Measurements from ENCODE around the gene DLGAP4.

The DLGAP4 gene

DNA sequence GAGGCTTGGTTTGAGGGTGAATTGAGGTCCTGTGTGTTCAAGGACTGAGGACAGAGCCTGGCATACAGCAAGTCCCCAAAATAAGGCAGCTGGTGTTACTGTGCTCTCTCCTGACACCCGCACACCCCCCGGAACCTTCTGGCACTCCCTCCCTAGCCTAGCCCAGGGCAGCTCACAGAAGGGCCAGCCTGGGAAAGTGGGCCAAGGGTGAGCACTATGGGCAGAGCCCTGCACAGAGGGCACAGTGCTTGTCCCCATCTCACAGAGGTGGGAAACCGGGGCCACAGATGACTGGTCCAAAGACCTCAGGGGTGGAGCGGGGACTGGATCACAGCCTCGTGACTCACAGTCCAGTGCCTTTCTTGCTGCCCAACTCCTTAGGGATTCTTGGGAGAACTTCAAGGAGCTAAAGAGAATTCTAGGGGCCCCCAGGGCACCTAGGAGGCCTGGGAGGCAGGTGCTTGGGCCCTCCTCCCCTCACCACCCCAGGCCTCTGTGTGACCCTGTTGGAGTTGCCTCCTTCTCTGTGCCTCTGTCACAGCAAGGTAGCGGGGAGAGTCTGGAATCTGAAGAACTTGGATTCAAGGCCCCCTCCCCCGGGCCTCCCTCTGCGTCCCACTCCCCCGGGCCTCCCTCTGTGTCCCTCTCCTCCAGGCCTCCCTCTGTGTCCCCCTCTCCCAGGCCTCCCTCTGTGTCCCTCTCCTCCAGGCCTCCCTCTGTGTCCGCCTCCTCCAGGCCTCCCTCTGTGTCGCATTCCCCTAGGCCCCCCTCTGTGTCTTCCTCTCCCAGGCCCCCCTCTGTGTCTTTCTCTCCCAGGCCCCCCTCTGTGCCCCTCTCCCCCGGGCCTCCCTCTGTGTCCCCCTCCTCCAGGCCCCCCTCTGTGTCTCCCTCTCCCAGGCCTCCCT is 13.5 kb downstream of the DLGAP4 start:
- Histone ChIP-seq H3K9me3 (ENCODE audit: insufficient read depth, low read depth, low read length) (no peaks in the 10 kb centered on the region), H3K36me3 (ENCODE audit: insufficient read depth, low read length) (no peaks in the 10 kb centered on the region), H3K4me3 (ENCODE audit: low read length) (no peak overlapping the region), H3K27me3 (ENCODE audit: insufficient read depth, low read length) (no peaks in the 10 kb centered on the region), H3K27ac (ENCODE audit: low read depth, low read length) (no peak overlapping the region), H3K9ac (ENCODE audit: low read depth, low read length) (no peak overlapping the region), H3K4me1 (ENCODE audit: insufficient read depth, low read length) (no peaks in the 10 kb centered on the region)
- WGBS, result 70% methylated on average over 11 of the region's 12 CpGs

DNA sequence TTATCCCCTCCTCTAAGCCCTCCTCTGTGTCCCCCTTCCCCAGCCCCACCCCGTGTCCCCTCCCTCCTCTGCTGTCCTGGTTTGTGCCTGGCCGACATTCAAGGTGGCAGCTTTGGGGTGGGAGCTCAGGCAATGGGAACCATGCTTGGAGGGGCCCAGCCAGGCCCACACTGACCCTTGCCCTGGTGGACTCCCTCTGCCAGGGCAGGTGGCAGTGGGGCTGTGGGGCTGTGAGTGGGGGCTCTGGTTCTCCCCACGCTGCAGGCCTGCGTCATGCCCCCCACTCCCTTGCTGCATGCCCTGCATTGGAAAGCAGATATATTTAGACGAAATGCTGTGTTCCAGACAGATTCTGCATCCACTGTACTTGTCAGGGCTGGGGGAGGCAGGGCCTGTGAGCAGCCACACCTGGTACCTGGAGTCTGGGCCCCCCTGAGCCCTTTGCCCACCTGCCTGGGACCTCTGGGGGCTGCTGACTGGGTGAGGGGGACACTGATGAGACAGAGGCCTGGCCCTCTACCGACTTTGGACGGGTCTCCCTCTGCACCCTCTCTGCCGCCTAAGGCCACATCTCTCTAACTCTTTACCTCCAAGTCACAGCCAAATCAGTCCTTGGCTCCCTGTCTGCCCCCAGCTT is 14.2 kb downstream of the DLGAP4 start:
- 84% methylated on average over 8 of the region's 8 CpGs for WGBS
- Histone ChIP-seq H3K9ac (ENCODE audit: low read depth, low read length) (no peak overlapping the region), H3K4me1 (ENCODE audit: insufficient read depth, low read length) (no peaks in the 10 kb centered on the region), H3K36me3 (ENCODE audit: insufficient read depth, low read length) (no peaks in the 10 kb centered on the region), H3K27ac (ENCODE audit: low read depth, low read length) (no peak overlapping the region), H3K9me3 (ENCODE audit: insufficient read depth, low read depth, low read length) (no peaks in the 10 kb centered on the region), H3K4me3 (ENCODE audit: low read length) (no peak overlapping the region), H3K27me3 (ENCODE audit: insufficient read depth, low read length) (no peaks in the 10 kb centered on the region)

DNA sequence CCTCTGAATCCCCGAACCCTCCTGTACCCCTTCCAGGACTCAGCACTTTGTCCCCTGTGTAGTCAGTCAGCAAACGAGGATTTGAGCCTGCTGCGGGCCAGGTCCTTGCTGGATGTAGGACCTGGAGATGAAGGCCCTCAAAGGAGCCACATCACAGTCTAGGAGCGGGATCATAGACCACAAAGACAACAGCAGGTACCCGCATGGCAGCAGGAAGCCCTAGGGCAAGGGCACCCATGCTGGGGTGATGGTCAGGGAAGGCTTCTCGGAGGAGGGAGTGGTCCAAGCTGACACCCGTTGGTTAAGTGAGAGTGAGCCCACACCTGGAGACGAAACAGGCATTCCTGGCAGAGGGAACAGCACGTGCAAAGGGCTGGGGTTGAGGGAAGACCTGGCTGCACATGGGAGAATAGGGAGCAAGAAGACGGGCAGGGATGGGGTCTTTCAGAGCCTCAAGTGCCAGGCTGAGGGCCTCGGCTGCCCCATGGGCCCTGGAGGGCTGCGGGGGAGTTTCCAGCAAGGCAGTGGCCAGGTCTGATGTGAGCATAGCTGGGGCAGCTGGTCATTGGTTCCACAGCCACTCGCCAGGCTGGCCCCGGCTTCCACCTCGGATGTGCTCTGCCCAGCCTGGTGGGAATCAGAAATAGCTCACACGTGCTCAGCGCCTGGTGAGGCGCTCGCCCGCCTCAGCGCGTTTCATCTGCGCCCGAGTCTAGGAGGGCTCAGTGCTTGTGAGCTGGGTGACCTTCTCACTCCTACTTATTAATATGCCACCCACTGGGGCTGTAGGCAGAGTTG is 15.0 kb downstream of the DLGAP4 start:
- Histone ChIP-seq H3K4me3 (ENCODE audit: low read length) (no peak overlapping the region), H3K4me1 (ENCODE audit: insufficient read depth, low read length) (no peaks in the 10 kb centered on the region), H3K9ac (ENCODE audit: low read depth, low read length) (no peak overlapping the region), H3K36me3 (ENCODE audit: insufficient read depth, low read length) (no peaks in the 10 kb centered on the region), H3K9me3 (ENCODE audit: insufficient read depth, low read depth, low read length) (no peaks in the 10 kb centered on the region), H3K27ac (ENCODE audit: low read depth, low read length) (no peak overlapping the region), H3K27me3 (ENCODE audit: insufficient read depth, low read length) (no peaks in the 10 kb centered on the region)
- 92% methylated on average over 24 of the region's 24 CpGs for WGBS

DNA sequence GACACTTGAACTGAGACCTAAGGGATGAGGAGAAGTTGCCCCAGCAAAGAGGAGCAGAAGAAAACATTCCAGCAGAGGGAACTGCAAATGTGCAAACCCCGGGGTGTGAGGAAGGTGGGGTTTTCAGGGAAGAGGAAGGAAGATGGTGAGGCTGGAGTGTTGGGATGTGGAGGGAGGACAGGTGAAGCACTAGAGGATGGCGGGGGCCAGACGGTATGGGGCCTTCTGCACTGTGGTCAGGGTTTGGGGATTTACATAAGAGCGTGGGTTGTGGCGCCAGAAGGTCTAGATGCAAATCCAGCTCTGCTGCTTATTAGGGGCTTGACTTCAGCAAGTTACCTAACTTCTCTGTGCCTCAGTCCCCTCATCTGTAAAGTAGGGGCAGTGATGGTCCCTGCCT is 16.0 kb downstream of the DLGAP4 start:
- H3K9ac ChIP-seq (ENCODE audit: low read depth, low read length), result no peak overlapping the region
- H3K36me3 ChIP-seq (ENCODE audit: insufficient read depth, low read length), result no peaks in the 10 kb centered on the region
- no peak overlapping the region for H3K4me3 ChIP-seq (ENCODE audit: low read length)
- H3K27ac ChIP-seq (ENCODE audit: low read depth, low read length), result no peak overlapping the region
- H3K4me1 ChIP-seq (ENCODE audit: insufficient read depth, low read length), result no peaks in the 10 kb centered on the region
- WGBS, result 88% methylated on average over 5 of the region's 5 CpGs
- H3K27me3 ChIP-seq (ENCODE audit: insufficient read depth, low read length), result no peaks in the 10 kb centered on the region
- H3K9me3 ChIP-seq (ENCODE audit: insufficient read depth, low read depth, low read length), result peaks cover 2% of the 10 kb centered on the region; the same call in 1 of the 2 replicates

DNA sequence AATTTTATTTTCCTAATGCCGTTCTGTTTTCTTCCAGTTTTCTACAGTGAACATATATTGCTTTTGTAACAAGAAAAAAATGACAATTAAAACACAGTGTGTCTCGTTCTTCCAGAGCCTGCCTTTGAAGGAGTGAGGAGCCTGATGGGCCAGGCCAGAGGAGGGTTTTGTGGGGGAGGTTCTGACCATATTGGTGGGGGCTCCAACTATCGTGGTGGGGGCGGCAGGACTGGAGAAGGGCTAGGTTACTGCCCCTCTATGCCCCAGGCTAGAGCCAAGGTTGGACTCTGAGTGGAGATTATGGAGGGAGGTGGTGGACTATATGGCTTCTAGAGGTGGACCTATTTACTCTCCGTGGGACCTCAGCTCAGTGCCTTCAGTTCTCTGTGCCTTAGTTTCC is 24.0 kb downstream of the DLGAP4 start:
- WGBS, result 92% methylated on average over 5 of the region's 5 CpGs
- Histone ChIP-seq H3K9me3 (ENCODE audit: insufficient read depth, low read depth, low read length) (peaks cover 2% of the 10 kb centered on the region; the same call in 1 of the 2 replicates), H3K27me3 (ENCODE audit: insufficient read depth, low read length) (peaks cover 32% of the 10 kb centered on the region), H3K36me3 (ENCODE audit: insufficient read depth, low read length) (no peaks in the 10 kb centered on the region), H3K9ac (ENCODE audit: low read depth, low read length) (no peak overlapping the region), H3K4me1 (ENCODE audit: insufficient read depth, low read length) (peaks cover 19% of the 10 kb centered on the region; the same call in 1 of the 2 replicates), H3K4me3 (ENCODE audit: low read length) (no peak overlapping the region), H3K27ac (ENCODE audit: low read depth, low read length) (no peak overlapping the region)

DNA sequence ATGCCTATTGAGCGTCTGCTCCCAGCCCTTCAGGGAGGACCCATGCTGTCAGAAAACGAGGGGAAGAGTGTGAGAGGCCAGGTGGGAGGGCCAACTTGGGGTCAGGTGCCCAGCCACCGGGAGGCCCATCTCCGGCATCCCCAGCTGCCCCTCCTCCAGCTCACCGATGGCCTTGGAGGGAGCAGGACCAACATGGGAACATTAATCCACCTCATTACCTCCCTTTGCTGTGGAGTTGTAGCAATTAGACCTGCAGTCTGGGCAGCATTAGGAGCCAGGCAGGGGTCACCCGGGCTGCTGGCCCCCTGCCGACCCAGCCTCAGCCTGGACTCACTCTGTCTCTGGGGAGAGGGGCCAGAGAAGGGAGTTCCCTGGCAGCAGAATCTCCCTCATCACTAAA is 25.1 kb downstream of the DLGAP4 start:
- H3K9ac ChIP-seq (ENCODE audit: low read depth, low read length), result no peak overlapping the region

DNA sequence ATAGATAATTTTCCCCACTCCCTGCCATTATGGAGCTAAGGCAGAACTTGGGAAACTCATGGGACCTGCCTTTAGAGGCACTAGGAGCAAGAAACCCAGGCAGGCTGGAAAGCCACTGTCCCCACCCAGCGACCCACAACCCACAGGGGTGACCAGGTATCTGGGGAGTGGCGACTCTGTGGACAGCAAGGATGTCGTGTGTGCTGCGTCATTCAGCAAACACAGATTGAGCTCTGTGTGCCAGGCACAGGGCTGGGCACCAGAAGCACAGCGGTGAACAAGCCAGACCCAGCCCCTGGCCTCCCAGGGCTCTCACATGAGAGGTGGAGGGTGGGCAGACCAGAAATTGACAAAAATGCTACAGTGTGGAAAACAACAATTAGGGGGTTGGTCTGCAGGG is 27.7 kb downstream of the DLGAP4 start:
- H3K9me3 ChIP-seq (ENCODE audit: insufficient read depth, low read depth, low read length), result no peaks in the 10 kb centered on the region
- H3K27me3 ChIP-seq (ENCODE audit: insufficient read depth, low read length), result peaks cover 32% of the 10 kb centered on the region
- WGBS, result 92% methylated on average over 5 of the region's 5 CpGs

More for the DNA sequence above, 25.1 kb downstream of the DLGAP4 start:
- WGBS, result 44% methylated on average over 7 of the region's 7 CpGs
- Histone ChIP-seq H3K4me3 (ENCODE audit: low read length) (no peak overlapping the region), H3K4me1 (ENCODE audit: insufficient read depth, low read length) (peaks cover 19% of the 10 kb centered on the region; the same call in 1 of the 2 replicates), H3K27me3 (ENCODE audit: insufficient read depth, low read length) (peaks cover 32% of the 10 kb centered on the region), H3K9me3 (ENCODE audit: insufficient read depth, low read depth, low read length) (peaks cover 2% of the 10 kb centered on the region; the same call in 1 of the 2 replicates), H3K27ac (ENCODE audit: low read depth, low read length) (no peak overlapping the region), H3K36me3 (ENCODE audit: insufficient read depth, low read length) (no peaks in the 10 kb centered on the region)

DNA sequence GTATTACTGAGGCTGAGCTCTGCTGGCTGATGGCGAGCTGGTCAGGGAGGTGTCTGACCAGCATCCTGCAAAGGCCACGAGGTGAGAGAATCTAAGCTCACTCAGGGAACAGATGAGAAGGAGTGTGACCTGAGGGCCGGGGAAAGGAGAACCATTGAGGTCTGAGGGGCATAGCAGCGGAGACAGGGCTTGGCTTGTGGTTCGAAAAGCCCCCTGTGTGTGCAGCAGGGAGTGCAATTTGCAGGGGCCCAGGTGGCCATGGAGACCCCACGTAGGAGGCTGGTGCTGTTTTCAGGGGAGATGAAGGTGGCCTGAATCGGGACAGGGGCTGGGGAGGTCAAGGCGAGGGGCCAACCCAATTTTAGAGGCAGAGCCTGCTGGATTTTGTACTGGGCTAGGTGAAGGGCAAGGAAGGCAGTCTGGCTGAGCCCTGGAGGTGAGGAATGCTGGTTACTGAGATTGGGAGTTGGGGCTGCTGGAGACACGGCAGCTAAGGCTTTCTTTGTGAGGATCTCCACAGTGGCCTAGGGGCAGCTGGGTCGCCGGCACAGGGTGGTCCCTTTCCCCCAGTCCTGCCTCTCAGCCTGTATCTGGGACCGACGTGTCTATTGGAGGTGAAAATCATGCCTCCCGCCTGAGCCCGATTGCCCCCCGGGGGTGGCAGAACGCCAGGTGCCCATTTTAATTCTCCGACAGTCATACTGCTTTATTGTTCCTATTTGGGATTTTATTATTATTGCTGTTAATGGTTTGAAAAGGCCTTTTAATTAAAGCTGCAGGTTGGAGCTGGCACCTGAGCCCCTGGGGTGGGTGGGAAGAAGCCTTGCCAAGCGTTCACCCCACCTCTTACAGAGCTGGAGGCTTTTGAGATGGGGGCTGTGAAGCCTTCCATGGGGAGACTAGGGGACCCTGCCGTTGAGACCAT is 28.4 kb downstream of the DLGAP4 start:
- Histone ChIP-seq H3K27me3 (ENCODE audit: insufficient read depth, low read length) (peaks cover 32% of the 10 kb centered on the region), H3K9ac (ENCODE audit: low read depth, low read length) (no peak overlapping the region), H3K27ac (ENCODE audit: low read depth, low read length) (no peak overlapping the region), H3K4me3 (ENCODE audit: low read length) (no peak overlapping the region), H3K4me1 (ENCODE audit: insufficient read depth, low read length) (peaks cover 19% of the 10 kb centered on the region; the same call in 1 of the 2 replicates), H3K36me3 (ENCODE audit: insufficient read depth, low read length) (no peaks in the 10 kb centered on the region), H3K9me3 (ENCODE audit: insufficient read depth, low read depth, low read length) (no peaks in the 10 kb centered on the region)
- WGBS, result 78% methylated on average over 20 of the region's 20 CpGs

More for the DNA sequence above, 27.7 kb downstream of the DLGAP4 start:
- Histone ChIP-seq H3K27ac (ENCODE audit: low read depth, low read length) (no peak overlapping the region), H3K36me3 (ENCODE audit: insufficient read depth, low read length) (no peaks in the 10 kb centered on the region), H3K9ac (ENCODE audit: low read depth, low read length) (no peak overlapping the region), H3K4me3 (ENCODE audit: low read length) (no peak overlapping the region), H3K4me1 (ENCODE audit: insufficient read depth, low read length) (peaks cover 19% of the 10 kb centered on the region; the same call in 1 of the 2 replicates)

DNA sequence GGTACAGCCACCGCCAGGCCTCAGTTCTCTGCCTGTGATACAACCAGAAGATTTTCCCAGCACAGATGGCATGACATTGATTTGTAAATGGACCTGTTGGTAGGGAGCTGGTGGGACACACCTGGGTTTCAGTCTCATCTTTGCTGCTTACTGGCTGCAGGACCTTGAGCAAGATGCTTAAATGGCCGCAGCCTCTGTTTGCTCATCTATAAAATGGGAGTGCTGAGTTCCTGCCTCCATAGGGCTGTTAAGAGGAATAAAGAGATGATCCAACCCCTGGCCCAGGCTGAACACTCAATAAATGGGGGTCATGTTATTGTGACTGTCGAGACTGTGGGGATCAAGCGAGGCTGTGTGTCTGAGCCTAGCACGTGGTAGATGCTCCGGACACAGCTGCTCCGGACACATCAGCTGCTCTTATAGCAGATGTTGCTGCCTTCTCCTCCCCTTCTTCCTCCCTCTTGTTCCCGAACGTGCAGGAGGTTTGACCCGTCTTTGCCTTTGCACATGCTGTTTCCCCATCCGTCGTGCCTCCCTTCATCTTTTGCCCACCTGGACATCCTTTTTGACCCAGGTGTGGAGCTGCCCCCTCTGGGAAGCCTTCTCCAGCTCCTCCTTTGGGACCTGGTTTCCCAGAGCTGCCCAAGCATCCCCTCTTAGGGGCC is 29.2 kb downstream of the DLGAP4 start:
- no peaks in the 10 kb centered on the region for H3K36me3 ChIP-seq (ENCODE audit: insufficient read depth, low read length)

DNA sequence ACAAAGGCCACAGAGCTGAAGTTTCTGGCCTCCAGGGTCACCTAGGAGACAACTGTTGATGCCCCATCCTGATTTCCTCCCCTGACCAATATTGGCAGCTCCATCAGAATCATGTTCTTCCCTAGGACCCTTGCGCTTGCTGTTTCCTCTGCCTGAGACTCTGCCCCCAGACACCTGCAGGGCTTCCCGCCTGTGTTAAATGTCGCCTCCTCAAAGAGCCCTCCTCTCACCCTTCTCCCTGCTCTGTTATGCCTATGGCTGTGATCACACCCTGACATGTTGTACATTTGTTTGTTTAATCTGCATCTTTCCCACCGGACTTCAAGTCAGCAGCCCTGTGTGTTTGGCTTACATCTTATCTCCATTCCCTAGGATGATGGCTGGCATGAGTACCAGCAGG is 30.1 kb downstream of the DLGAP4 start:
- no peaks in the 10 kb centered on the region for H3K36me3 ChIP-seq (ENCODE audit: insufficient read depth, low read length)
- no peaks in the 10 kb centered on the region for H3K9me3 ChIP-seq (ENCODE audit: insufficient read depth, low read depth, low read length)
- peaks cover 30% of the 10 kb centered on the region for H3K27me3 ChIP-seq (ENCODE audit: insufficient read depth, low read length)
- 80% methylated on average over 4 of the region's 4 CpGs for WGBS
- no peak overlapping the region for H3K9ac ChIP-seq (ENCODE audit: low read depth, low read length)
- H3K4me3 ChIP-seq (ENCODE audit: low read length), result no peak overlapping the region
- H3K27ac ChIP-seq (ENCODE audit: low read depth, low read length), result no peak overlapping the region
- H3K4me1 ChIP-seq (ENCODE audit: insufficient read depth, low read length), result peaks cover 19% of the 10 kb centered on the region; the same call in 1 of the 2 replicates

More for the DNA sequence above, 29.2 kb downstream of the DLGAP4 start:
- H3K27ac ChIP-seq (ENCODE audit: low read depth, low read length), result no peak overlapping the region
- no peaks in the 10 kb centered on the region for H3K9me3 ChIP-seq (ENCODE audit: insufficient read depth, low read depth, low read length)
- H3K9ac ChIP-seq (ENCODE audit: low read depth, low read length), result no peak overlapping the region
- H3K4me3 ChIP-seq (ENCODE audit: low read length), result no peak overlapping the region
- H3K4me1 ChIP-seq (ENCODE audit: insufficient read depth, low read length), result peaks cover 19% of the 10 kb centered on the region; the same call in 1 of the 2 replicates
- 89% methylated on average over 12 of the region's 12 CpGs for WGBS
- H3K27me3 ChIP-seq (ENCODE audit: insufficient read depth, low read length), result peaks cover 32% of the 10 kb centered on the region
